RWPE1 (cell line): Measurements from ENCODE around the gene NR1H2.
"Not testable (repeated sequence)": the region's sequence is repeated elsewhere in the genome, so short reads cannot be mapped to it uniquely, and the experiment has no call there.

Experiments used
- CTCF ChIA-PET: fragments of 350-600 bp; sonication (Branson Sonifier 250); formaldehyde crosslinking; extraction: SDS; loops from one replicate; lab custom pipeline; 2021; lab: Yijun Ruan, JAX
- POLR2A ChIA-PET: fragments of 400-600 bp; formaldehyde crosslinking; extraction: SDS; loops from one replicate; lab custom pipeline; 2020; ENCODE audit warnings: antibody characterized with exemption; ENCODE audit not compliant: low non-redundant PET; lab: Yijun Ruan, JAX
- DNase-seq: peaks from one replicate; pipeline ENCODE4 v3.0.0; 2012; ENCODE audit warnings: low spot score
- H3K27ac ChIP-seq: fragments of 450-650 bp; 2 replicates; pipeline ENCODE4 v1.5.1; 2017
- CTCF ChIP-seq: fragments of 450-650 bp; conservative IDR thresholded peaks from 2 replicates; pipeline ENCODE4 v1.5.1; 2017; ENCODE audit warnings: low read depth, mild to moderate bottlenecking

Gene NR1H2

GRCh38 chr19:50387868-50388245 lies 11.6 kb downstream of the NR1H2 start:
- ChIA-PET CTCF (no interaction called here), POLR2A (interaction anchor here (0.5 kb wide), 1 partner anchor 799 kb away, joined by 5 read pairs; no protein-coding TSS in a partner anchor)
- TF ChIP-seq CTCF: no peak
- H3K27ac ChIP-seq: peak overlapping the region; percentile 83
- DNase-seq: no peak

- POLR2A ChIA-PET, H3K27ac ChIP-seq, CTCF ChIA-PET, DNase-seq: not testable (repeated sequence)
These were observed 14.0 kb downstream of the NR1H2 start for GRCh38 chr19:50390295-50390694.

GRCh38 chr19:50390952-50391351 lies 14.7 kb downstream of the NR1H2 start:
- not testable (repeated sequence) for DNase-seq

GRCh38 chr19:50392759-50393158 lies 16.5 kb downstream of the NR1H2 start:
- POLR2A ChIA-PET: no interaction called here
- TF ChIP-seq CTCF: no peak
- CTCF ChIA-PET: no interaction called here
- H3K27ac ChIP-seq: no peak overlapping the region
- no peak for DNase-seq

More at GRCh38 chr19:50390952-50391351, 14.7 kb downstream of the NR1H2 start:
- CTCF ChIA-PET, H3K27ac ChIP-seq, POLR2A ChIA-PET: not testable (repeated sequence)

GRCh38 chr19:50393589-50393988 lies 17.3 kb downstream of the NR1H2 start:
- DNase-seq: no peak
- POLR2A ChIA-PET: no interaction called here
- CTCF ChIA-PET: no interaction called here
- no peak for TF ChIP-seq CTCF
- no peak overlapping the region for H3K27ac ChIP-seq

- POLR2A ChIA-PET: no interaction called here
- no peak for TF ChIP-seq CTCF
- DNase-seq: no peak
- H3K27ac ChIP-seq: no peak overlapping the region
- CTCF ChIA-PET: no interaction called here
These were observed 17.8 kb downstream of the NR1H2 start for GRCh38 chr19:50394017-50394416.

- no peak for TF ChIP-seq CTCF
- H3K27ac ChIP-seq: no peak overlapping the region
- ChIA-PET POLR2A (no interaction called here), CTCF (no interaction called here)
- no peak for DNase-seq
These were observed 22.6 kb downstream of the NR1H2 start for GRCh38 chr19:50398675-50399367.

GRCh38 chr19:50399368-50399745 lies 23.1 kb downstream of the NR1H2 start:
- DNase-seq: no peak
- ChIA-PET POLR2A (no interaction called here), CTCF (interaction anchor here (0.6 kb wide), 1 partner anchor 139 kb away, joined by 3 read pairs; no protein-coding TSS in a partner anchor)
- no peak overlapping the region for H3K27ac ChIP-seq
- TF ChIP-seq CTCF: no peak
